Measurements from ENCODE around the gene GPHN.

GPHN gene

GRCh38 chr14:66595394-66595793 is 87.4 kb downstream of the GPHN start:
- TF ChIP-seq, protein P1, sequence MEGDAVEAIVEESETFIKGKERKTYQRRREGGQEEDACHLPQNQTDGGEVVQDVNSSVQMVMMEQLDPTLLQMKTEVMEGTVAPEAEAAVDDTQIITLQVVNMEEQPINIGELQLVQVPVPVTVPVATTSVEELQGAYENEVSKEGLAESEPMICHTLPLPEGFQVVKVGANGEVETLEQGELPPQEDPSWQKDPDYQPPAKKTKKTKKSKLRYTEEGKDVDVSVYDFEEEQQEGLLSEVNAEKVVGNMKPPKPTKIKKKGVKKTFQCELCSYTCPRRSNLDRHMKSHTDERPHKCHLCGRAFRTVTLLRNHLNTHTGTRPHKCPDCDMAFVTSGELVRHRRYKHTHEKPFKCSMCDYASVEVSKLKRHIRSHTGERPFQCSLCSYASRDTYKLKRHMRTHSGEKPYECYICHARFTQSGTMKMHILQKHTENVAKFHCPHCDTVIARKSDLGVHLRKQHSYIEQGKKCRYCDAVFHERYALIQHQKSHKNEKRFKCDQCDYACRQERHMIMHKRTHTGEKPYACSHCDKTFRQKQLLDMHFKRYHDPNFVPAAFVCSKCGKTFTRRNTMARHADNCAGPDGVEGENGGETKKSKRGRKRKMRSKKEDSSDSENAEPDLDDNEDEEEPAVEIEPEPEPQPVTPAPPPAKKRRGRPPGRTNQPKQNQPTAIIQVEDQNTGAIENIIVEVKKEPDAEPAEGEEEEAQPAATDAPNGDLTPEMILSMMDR (IDR thresholded peaks at IDR 0.05; ENCODE audit: insufficient read depth, low read depth, low read length, missing control alignments): no peak
- no peak overlapping the region for H3K4me3 ChIP-seq (ENCODE audit: low read depth, low read length)
- DNase-seq (ENCODE audit: low read depth): no peak

- no peak overlapping the region for H3K4me3 ChIP-seq (ENCODE audit: low read depth, low read length)
- TF ChIP-seq, protein P1 (IDR thresholded peaks at IDR 0.05; ENCODE audit: insufficient read depth, low read depth, low read length, missing control alignments): no peak
- no peak for DNase-seq (ENCODE audit: low read depth)
Observed at GRCh38 chr14:66596241-66596985, 88.5 kb downstream of the GPHN start.

- H3K4me3 ChIP-seq (ENCODE audit: low read depth, low read length): no peak overlapping the region
- DNase-seq (ENCODE audit: low read depth): no peak
- TF ChIP-seq, protein P1 (IDR thresholded peaks at IDR 0.05; ENCODE audit: insufficient read depth, low read depth, low read length, missing control alignments): no peak
Observed at GRCh38 chr14:66600416-66600815, 92.5 kb downstream of the GPHN start.

- TF ChIP-seq, protein P1 (IDR thresholded peaks at IDR 0.05; ENCODE audit: insufficient read depth, low read depth, low read length, missing control alignments): no peak
Observed at GRCh38 chr14:66601932-66602578, 94.1 kb downstream of the GPHN start.

GRCh38 chr14:66603945-66604344 is 96.0 kb downstream of the GPHN start:
- no peak for DNase-seq (ENCODE audit: low read depth)
- H3K4me3 ChIP-seq (ENCODE audit: low read depth, low read length): no peak overlapping the region
- TF ChIP-seq, protein P1 (IDR thresholded peaks at IDR 0.05; ENCODE audit: insufficient read depth, low read depth, low read length, missing control alignments): no peak

More at GRCh38 chr14:66601932-66602578, 94.1 kb downstream of the GPHN start:
- peak; percentile 40 for DNase-seq (ENCODE audit: low read depth)
- H3K4me3 ChIP-seq (ENCODE audit: low read depth, low read length): no peak overlapping the region

DNA sequence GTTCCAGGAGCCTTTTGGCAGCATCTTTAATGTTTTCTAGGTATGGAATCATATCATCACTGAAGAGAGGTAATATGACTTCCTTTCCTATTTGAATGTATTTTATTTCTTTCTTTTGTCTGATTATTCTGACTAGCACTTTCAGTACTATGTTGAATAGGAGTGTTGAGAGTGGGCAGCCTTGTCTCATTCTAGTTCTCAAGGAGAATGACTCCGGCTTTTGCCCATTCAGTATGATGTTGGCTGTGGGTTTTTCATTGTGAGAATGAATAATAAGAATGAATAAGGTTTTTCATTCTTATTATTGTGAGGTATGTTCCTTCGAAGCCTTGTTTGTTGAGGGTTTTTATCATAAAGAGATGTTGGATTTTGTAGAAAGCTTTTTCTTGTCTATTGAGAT is 98.9 kb downstream of the GPHN start:
- no peak for DNase-seq (ENCODE audit: low read depth)
- no peak overlapping the region for H3K4me3 ChIP-seq (ENCODE audit: low read depth, low read length)
- TF ChIP-seq, protein P1 (IDR thresholded peaks at IDR 0.05; ENCODE audit: insufficient read depth, low read depth, low read length, missing control alignments): no peak

Measured in GM12865 (cell line).